GM18505 (cell line): ENCODE data around the gene SCAPER.
"Not testable (repeated sequence)": the region's sequence is repeated elsewhere in the genome, so short reads cannot be mapped to it uniquely, and the experiment has no call there.

Experiments
- ATAC-seq: cut with Tn5 transposase; IDR thresholded peaks from one replicate; pipeline ENCODE4 v1.9.1; 2021; ENCODE audit not compliant: unreplicated experiment
- POLR2A ChIP-seq: IDR thresholded peaks from 4 replicates; pipeline ENCODE4 v1.6.1; 2011; ENCODE audit warnings: borderline replicate concordance; ENCODE audit not compliant: insufficient read depth, insufficient read length; ENCODE audit errors: extremely low read depth

Gene SCAPER

DNA sequence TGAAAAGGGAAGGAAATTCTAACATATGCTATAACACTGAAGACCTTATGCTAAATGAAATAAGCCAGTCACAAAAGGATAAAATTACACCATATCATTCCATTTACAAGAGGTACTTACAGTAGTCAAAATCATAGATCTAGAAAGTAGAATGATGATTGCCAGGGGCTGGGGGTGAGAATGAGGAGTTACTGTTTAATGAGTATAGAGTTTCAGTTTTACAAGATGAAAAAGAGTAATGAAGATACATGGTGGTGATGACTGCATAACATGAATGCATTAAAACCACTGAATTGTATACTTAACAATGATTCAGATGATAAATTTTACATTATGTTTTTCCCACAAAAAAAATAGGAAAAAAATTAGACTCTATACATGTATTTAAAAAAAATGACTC is 152.6 kb downstream of the SCAPER start:
- no peak for ATAC-seq
- TF ChIP-seq POLR2A: no peak

DNA sequence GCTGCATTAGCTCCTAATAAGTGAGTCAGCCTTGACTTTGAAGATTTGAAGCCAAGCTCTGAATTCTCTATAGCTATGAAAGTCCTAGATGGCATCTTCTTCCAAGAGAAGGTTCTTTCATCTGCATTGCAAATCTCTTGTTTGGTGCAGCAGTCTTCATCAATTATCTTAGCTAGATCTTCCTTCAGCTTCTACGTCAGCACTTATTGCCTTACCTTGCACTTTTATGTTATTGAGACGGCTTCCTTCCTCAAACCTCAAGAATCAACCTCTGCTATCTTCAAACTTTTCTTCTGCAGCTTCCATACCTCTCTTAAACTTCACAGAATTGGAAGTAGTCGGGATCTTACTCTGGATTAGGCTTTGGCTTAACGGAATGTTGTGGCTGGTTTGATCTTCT is 167.6 kb downstream of the SCAPER start:
- no peak for ATAC-seq
- TF ChIP-seq POLR2A: no peak

DNA sequence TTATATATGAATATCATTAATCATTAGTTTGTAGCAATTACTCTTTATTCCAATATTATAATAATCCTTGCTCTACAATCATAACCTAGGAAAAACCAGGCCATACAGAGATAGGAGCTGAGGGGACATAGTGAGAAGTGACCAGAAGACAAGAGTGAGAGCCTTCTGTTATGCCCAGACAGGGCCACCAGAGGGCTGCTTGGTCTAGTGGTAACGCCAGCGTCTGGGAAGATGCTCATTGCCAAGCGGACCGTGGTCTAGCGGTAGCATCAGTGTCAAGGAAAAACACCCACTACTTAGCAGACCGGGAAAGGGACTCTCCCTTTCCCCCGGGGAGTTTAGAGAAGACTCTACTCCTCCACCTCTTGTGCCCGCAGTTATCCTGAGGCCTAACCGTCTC is 172.8 kb downstream of the SCAPER start:
- ATAC-seq: not testable (repeated sequence)

DNA sequence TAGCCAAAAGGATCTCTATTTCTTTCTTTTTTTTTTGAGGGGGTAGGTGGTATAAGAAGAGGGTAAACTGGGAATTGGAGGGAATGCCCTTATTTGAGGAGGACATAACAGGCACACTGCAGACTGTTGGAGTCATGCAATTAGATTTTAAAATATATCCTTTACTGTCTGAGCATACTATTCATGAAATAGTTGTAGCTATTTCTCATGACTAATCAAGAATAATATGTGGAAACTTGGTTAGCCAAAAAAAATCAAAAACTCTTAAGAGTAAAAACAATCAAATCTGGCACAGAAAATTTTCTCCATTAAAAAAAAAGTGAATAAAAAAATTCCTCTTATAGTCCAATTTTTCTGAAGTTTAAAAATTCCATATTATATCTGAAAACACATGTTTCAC is 174.9 kb downstream of the SCAPER start:
- ATAC-seq: no peak
- TF ChIP-seq POLR2A: no peak

DNA sequence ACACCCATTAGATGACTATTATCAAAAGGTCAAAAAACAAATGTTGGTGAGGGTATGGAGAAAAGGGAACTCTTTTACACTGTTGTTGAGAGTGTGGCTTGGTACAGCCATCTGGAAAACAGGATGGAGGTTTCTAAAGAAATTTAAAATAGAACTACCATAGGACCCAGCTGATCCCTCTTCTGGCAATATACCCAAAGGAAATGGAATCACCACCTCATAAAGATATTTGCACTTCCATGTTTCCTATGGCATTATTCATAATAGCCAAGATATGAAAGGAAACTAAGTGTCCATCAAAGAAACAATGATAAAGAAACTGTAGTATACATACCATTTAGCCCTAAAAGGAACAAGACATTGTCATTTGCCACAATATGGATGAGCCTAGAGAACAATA is 186.3 kb downstream of the SCAPER start:
- TF ChIP-seq POLR2A: no peak
- ATAC-seq: no peak

DNA sequence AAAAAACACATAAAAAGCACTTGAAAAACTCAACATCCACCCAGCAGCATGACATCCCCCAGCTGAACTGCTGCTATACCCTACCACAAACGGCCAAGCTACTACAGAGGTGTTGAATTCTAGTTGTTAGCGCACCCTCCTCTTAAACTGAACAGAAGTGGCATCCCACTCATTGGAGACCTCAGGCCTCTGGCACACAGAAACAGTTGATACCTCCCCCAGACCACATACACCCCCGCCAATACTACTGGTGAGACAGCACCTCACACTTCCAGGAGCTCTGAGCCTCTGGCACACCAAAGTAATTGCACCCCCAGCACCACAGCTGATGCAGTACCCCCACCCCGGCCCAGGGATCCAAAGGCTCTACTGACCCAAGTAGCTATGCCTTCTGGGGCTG is 190.2 kb downstream of the SCAPER start:
- no peak for ATAC-seq
- no peak for TF ChIP-seq POLR2A

DNA sequence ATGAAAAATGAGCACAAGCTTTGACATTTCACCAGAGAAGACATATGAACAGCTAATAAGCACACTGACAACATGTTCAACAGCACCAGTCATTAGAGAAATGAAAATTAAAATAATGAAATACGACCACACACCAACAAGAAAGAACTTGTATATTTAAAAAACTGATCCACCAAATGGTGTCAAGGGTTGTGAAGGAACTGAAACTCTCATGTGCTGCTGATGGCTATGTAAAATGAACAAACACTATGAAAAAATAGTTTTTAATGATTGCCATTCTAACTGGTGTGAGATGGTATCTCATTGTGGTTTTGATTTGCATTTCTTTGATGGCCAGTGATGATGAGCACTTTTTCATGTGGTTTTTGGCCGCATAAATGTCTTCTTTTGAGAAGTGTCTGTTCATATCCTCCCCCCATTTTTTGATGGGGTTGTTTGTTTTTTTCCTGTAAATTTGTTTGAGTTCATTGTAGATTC is 193.8 kb downstream of the SCAPER start:
- ATAC-seq: no peak
- no peak for TF ChIP-seq POLR2A

DNA sequence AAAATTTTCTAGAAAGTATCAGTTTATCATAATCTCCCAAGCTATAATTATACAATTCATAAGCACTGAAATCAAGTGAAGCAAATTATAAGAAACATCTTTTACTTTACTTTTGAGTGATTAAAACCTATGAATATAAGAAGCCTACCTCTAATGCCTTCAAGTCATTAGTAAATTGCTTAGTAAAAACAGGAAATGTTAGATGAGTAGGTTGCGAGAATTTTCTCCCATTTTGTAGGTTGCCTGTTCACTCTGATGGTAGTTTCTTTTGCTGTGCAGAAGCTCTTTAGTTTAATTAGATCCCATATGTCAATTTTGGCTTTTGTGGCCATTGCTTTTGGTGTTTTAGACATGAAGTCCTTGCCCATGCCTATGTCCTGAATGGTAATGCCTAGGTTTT is 201.1 kb downstream of the SCAPER start:
- ATAC-seq: not testable (repeated sequence)

DNA sequence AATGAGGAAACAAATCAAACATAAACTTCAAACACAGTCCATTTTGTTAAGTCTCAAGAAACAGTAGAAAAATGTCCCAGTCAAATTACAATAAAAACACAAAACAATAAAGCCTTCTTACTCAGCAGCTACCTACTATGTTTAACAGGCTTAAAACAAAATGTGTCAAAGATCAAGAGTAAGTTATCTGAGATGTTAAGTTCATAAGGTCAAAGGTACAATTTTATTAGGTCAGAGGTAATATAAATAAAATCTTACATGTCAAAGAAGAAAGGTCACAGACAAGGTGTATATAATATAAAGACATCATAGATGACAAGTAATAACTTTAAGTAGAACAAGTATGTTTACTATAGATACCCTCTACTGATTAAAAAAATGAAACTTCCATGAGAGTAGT is 208.3 kb downstream of the SCAPER start:
- ATAC-seq: no peak
- no peak for TF ChIP-seq POLR2A

DNA sequence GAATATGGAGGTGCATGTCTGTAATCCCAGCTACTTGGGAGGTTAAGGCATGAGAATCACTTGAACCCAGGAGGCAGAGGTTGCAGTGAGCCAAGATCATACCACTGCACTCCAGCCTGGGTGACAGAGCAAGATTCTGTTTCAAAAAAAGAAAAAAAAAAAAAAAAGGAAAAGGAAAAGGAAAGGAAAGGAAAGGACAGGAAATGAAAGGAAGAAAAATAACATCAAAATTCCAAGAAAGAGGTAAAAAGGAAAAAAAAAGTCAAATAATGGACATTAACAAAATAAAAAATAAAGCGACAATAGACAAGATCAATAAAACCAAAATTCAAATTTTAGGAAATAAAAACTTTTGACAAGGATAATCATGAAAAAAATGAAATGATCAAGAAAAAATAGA is 212.6 kb downstream of the SCAPER start:
- not testable (repeated sequence) for ATAC-seq

DNA sequence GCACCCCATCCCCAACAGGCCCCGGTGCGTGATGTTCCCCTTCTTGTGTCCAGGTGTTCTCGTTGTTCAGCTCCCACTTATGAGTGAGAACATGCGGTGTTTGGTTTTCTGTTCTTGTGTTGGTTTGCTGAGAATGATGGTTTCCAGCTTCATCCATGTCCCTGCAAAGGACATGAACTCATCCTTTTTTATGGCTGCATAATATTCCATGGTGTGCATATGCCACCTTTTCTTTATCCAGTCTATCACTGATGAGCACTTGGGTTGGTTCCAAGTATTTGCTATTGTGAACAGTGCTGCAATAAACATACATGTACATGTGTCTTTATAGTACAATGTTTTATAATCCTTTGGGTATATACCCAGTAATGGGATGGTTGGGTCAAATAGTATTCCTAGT is 217.5 kb downstream of the SCAPER start:
- not testable (repeated sequence) for ATAC-seq

DNA sequence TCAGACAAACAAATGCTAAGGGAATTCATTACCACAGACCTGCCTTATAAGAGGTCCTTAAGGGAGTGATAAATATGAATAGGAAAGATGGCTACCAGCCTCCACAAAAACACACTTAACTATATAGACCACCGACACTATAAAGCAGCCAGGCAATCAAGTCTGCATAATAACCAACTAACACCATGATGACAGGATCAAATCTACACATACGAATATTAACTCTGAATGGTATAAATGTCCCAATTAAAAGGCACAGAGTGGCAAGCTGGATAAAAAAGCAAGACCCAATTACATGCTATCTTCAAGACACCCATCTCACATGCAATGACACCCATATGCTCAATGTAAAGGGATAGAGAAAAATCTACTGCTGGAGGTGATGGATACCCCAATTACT is 221.1 kb downstream of the SCAPER start:
- no peak for TF ChIP-seq POLR2A
- ATAC-seq: no peak

DNA sequence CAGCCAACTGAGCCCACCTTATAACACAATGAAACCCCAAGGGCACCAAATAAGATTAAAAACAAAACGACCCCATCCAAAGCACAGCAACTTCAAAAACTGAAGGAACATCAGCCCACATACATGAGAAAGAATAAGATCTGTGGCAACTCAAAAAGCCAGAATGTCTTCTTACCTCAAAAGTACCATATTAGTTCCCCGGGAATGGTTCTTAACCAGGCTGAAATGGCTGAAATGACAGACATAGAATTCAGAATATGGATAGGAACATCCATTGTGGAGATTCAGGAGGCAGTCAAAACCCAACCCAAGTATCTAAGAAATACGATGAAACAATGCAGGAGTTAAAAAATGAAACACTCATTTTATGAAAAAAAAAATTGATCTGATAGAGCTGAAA is 222.3 kb downstream of the SCAPER start:
- no peak for TF ChIP-seq POLR2A
- no peak for ATAC-seq

DNA sequence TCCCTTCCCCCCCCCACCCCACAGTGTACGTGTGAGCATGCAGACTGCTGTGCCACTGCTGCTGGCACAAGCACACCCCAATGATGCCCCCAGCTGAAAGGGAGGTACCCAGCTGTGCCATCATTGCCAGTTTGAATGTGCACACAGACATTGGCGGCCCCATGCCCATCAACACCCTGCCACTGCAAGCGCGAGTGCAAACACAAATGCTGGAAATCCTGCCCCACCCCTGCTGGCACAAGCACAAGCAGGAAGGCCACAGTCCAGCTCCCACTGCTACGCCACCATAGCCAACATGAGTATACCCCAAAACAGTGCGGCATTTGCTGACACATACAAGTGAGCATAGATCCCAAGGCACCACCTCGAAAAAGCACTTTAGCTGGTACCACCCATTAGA is 222.9 kb downstream of the SCAPER start:
- no peak for ATAC-seq
- TF ChIP-seq POLR2A: no peak

DNA sequence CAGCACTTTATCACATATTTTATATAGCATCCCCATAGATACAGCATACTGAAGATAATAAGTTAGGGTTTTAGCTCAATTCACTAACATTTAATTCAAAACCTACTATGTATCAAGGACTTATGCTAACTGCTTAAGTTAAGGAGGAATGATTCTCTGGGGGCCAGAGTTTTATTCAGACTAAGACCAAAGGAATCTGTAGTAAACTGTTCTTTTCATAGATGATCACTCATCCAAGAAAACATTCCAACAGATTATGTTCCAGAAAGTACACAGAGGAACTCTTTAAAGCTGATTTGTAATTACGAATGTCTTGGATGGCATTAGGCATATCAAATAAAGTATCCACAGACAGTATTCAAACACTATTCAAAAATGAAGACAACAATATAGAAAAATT is 226.4 kb downstream of the SCAPER start:
- no peak for TF ChIP-seq POLR2A
- ATAC-seq: no peak

DNA sequence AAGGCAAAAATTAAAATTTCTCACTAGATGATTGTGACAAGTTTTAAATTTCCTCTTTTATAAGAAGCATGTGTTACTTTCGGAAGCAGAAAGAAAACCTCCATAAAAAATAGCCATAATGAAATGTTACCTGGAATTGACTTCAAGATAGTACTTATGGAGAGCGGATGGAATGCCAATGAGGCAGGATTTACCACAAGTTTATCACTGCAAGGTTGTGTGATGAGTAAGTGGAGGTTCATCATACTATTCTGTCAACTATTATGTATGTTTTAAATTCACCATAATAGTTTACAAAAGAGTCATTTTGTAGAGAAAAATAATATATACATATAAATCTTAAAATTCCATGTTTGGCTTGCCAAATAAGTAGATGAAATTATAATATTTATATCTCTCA is 230.3 kb downstream of the SCAPER start:
- ATAC-seq: no peak
- no peak for TF ChIP-seq POLR2A

DNA sequence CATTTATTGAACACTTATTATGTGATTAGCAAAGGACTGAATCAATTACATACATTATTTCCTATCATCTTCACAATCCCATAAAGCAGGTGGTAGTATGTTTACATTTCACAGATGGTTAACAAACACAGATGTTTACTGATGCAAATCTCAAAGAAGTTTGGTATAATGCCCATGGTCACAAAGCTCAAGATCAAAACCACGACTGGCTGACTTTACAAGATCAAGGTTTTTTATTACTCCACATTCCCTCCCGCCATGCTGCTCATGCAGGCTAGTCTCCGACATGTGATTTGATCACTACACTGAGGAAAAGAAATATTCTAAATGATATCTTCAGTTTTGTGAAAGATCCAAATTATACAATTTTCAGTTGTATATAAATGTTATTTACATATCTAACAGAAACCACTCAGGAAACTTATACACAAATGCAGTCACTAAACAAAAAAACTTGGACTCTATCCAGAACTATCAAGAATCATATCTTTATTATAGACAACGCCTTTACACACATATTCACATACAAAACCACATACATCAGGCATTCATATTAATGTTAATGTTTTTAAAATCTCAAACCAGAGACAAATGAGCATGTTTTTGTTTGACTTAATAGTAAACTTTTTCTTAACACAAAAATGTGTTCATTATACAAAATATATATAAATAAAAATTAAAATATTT is 235.5 kb downstream of the SCAPER start:
- TF ChIP-seq POLR2A: no peak
- no peak for ATAC-seq
